DMS53 (cell line): ENCODE results near the gene NCSTN.

Source experiments
- DNase-seq: peaks from one replicate; lab custom pipeline; 2025; lab: John Stamatoyannopoulos, UW

Gene NCSTN

DNA sequence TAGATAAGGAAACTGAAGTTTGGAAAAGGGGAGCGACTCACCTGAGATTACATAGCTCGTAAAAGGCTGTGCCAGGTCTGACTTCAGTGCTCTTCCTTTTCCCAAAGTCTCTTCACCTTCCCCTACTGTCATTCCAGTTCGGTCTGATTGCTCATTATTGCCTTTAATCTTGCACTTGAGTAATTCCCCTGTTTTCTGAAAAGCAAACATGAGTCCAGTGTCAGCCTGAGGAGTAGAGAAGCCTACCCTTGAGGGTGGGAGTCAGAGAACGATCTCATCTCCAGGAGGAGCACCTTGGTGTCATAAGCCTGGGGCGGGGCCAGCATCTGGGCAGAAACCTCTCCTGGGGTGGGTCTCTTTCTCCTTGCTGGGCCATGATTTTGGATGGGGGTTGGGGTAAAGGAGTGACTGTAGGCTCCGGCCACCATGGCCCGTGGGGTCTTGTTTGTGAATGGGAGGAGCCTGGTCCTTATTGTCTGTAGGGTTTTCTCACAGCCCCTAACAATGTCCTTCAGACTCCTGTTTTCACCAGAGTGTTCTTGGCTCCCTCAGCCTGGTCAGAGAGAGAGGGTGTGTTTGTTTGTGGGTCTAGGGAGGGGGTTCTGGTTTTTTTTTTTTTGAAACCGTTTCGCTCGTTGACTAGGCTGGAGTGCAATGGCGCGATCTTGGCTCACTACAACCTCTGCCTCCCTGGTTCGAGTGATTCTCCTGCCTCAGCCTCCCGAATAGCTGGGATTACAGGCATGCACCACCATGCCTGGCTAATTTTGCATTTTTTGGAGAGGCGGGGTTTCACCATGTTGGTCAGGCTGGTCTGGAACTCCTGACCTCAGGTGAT, 63.2 kb downstream of the NCSTN start:
- DNase-seq, result no peak

- DNase-seq, result no peak
These were observed 64.9 kb downstream of the NCSTN start for GRCh38 chr1:160407839-160408801.
